ENCODE results near the gene FAM174A. TPM values are rescaled to one million over a fixed set of nuclear protein-coding genes. Genes with fewer than 3 reads are reported as not detected.
"Not testable (repeated sequence)": the region's sequence is repeated elsewhere in the genome, so short reads cannot be mapped to it uniquely, and the experiment has no call there.

Gene FAM174A
- polyA plus RNA-seq, 4 donors: 18.3 to 29.4 (median 23.3) TPM

GRCh38 chr5:100574716-100575115, 39.5 kb downstream of the FAM174A start:
- DNase-seq (ENCODE audit: low read depth in 4 of 4, low spot score in 3 of 4): no peak

DNA sequence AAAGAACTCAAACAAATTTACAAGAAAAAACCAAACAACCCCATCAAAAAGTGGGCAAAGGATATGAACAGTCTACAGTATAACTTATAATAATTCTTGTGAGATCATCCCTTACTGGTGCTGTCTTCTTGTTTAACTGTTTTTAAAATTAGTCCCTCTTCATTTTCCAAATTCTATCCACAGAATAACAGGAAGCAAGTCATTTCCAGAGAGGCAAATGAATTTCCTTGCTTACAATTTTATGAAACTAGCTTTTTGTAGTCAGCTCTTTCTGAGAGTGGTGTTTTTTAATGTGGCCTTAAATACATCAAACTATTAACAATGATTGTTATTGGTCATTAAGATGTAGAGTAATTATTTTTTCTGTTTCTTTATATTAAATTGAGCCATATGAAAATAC, 40.6 kb downstream of the FAM174A start:
- no peak for DNase-seq (ENCODE audit: low read depth in 4 of 4, low spot score in 3 of 4)

GRCh38 chr5:100576217-100576751, 41.1 kb downstream of the FAM174A start:
- DNase-seq (ENCODE audit: low read depth in 4 of 4, low spot score in 3 of 4): no peak

DNA sequence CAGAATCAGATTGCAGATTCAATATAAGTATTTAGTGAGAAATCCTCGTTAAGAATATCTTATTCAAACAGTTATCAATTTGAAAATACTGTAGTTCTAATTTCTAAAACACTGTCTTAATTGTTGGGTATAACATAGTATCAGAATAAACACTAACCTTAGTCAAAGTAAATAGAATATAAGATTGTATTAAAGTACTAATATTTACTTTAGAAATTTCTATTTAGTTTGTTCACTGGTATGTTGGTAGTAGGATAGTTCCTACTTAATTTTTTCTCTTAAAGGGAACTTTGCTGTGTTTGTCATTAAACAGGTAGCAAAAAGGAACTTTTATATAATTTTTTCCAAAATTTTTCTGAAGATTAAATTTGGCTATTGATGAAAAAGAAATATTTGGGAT, 42.3 kb downstream of the FAM174A start:
- no peak for DNase-seq (ENCODE audit: low read depth in 4 of 4, low spot score in 3 of 4)

GRCh38 chr5:100584069-100584468, 48.9 kb downstream of the FAM174A start:
- no peak for DNase-seq (ENCODE audit: low read depth in 4 of 4, low spot score in 3 of 4)

DNA sequence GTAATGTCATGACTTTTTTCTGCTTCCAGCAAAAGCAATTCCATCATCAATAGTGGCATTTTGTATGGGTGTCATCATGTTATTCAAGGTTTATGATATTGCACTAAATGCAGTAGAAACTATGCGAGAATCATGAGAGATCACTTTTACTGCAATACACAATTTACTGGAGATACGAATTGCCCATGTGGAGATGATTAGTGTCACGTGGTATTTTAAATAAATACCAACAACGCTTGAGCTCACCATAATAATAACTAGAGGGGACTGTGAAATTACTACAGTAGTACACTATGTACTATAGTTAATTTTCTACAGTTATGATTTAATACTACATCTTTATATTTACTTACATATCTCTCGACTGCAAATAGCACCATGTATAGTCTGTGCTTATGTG, 49.7 kb downstream of the FAM174A start:
- DNase-seq (ENCODE audit: low read depth in 4 of 4, low spot score in 3 of 4): no peak

DNA sequence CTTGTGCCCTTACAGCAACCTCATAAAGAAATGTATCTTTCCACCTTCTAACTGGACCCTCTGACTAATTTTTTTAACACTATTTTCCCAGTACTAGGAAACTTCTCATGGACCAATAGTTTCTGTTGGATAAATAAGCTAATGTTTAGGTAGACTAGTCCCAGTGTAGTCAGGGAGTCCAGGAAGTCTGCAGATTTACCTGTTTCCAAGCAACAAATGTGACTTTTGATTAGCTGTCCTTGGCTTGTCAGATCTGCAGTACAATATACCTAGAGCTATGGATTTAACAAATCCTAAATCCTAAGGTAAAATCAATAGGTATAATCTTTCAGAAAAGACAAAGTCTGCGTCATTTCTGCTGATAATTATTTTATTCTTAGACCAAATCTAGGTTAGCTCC, 55.7 kb downstream of the FAM174A start:
- no peak for DNase-seq (ENCODE audit: low read depth in 4 of 4, low spot score in 3 of 4)

GRCh38 chr5:100595152-100595811, 60.1 kb downstream of the FAM174A start:
- DNase-seq (ENCODE audit: low read depth in 4 of 4, low spot score in 3 of 4): no peak

DNA sequence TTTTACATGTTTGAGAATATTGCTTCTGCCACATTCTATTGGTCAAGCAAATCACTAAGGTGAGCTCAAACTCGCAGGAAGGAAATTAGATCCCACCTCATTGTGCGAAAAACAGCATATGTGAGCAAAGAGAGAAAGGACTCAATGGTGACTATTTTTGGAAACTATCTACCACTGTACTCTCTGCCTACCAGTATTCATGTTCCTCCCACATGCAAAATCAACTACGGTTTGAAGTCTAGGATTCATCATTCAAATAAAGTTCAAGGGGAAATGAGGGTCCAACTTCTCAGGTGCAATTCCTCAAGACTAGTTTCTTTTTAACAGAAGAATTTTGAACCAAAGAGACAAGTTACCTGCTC, 60.6 kb downstream of the FAM174A start:
- no peak for DNase-seq (ENCODE audit: low read depth in 4 of 4, low spot score in 3 of 4)

DNA sequence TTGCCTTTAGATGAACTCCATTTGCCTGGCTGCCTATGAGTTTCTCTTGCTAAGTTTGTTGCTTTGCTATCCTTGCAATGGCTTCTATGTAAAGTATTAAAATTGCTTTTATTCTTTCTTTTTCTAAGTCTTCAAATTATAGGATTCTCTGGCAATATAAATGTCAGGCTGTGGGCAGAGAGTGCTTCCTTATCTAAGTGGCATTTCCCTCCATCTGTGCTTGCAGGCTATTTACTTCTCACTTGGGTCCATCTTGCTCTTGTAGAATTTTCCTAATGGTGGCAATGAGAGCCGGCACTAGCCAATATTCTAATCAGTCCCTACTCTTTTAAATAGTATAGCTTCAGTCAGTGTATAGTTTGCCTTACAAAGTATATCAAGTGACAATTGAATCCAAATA, 63.3 kb downstream of the FAM174A start:
- DNase-seq (ENCODE audit: low read depth in 4 of 4, low spot score in 3 of 4): no peak

- no peak for DNase-seq (ENCODE audit: low read depth in 4 of 4, low spot score in 3 of 4)
These were observed 65.3 kb downstream of the FAM174A start for GRCh38 chr5:100600298-100600994.

GRCh38 chr5:100603141-100603540, 68.0 kb downstream of the FAM174A start:
- DNase-seq (ENCODE audit: low read depth in 4 of 4, low spot score in 3 of 4): no peak

DNA sequence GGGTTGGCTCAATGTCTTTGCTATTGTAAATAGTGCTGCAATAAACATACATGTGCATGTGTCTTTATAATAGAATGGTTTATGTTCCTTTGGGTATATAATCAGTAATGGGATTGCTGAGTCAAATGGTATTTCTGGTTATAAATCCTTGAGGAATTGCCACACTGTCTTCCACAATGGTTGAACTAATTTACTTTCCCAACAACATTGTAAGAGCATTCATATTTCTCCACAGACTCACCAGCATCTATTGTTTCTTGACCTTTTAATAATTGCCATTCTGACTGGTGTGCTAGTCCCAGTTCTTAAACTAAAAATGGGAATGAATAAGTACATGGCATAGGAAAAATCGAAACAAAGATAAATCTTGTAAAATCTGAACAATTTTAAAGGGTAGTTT, 68.8 kb downstream of the FAM174A start:
- not testable (repeated sequence) for DNase-seq (ENCODE audit: low read depth in 4 of 4, low spot score in 3 of 4)

DNA sequence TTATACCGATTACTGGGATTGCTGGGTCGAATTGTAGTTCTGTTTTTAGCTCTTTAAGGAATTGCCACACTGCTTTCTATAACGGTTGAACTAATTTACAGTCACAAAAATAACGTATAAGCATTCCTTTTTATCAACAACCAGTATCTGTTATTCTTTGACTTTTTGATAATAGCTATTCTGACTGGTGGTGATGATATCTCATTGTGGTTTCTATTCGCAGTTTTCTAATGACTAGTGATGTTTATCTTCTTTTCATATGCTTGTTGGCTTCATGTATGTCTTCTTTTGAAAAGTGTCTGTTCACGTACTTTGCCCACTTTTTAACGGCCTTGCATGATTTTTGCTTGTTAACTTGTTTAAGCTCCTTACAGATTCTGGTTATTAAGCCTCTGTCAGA, 74.4 kb downstream of the FAM174A start:
- DNase-seq (ENCODE audit: low read depth in 4 of 4, low spot score in 3 of 4): no peak

- DNase-seq (ENCODE audit: low read depth in 4 of 4, low spot score in 3 of 4): no peak
These were observed 79.1 kb downstream of the FAM174A start for GRCh38 chr5:100614308-100614707.

GRCh38 chr5:100615362-100615761, 80.2 kb downstream of the FAM174A start:
- no peak for DNase-seq (ENCODE audit: low read depth in 4 of 4, low spot score in 3 of 4)

DNA sequence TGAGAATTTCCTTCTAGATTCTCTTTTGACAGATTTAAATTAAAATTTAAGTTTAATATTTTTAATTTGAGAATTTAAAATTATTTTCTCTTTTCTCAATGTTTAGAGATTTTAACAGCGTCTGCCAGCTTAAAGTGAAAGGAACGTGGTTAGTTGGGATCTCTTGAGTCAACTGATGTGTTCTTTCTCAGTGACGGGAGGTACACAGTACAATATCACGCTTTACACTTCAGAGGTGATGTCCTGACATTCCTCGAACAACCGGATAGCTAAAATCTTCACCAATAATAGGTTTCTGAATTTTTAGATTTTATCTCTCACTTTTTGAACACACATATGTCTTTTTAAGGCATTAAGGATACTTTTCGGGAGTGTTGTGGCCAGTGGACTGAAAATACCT, 81.1 kb downstream of the FAM174A start:
- no peak for DNase-seq (ENCODE audit: low read depth in 4 of 4, low spot score in 3 of 4)

- no peak for DNase-seq (ENCODE audit: low read depth in 4 of 4, low spot score in 3 of 4)
These were observed 81.8 kb downstream of the FAM174A start for GRCh38 chr5:100616981-100617380.

DNA sequence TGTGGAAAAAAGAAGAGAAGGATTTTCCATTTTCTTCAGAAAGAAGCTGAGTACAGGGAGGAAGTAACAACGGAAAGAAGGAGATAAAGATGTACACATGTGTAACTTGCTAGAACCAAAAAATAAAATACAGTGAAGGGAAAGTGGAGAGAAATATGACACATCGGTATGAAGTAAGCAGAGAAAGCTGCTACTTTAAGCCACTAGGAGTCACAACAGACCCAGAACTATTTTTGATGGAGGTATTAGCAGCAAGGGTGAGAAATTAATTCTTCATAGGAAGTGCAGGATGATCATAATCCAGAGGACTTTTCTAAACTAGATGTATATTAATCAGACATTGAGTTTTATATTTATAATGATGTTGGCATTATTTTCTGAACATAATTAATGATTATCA, 88.5 kb downstream of the FAM174A start:
- DNase-seq (ENCODE audit: low read depth in 4 of 4, low spot score in 3 of 4): no peak

- DNase-seq (ENCODE audit: low read depth in 4 of 4, low spot score in 3 of 4): no peak
These were observed 99.9 kb downstream of the FAM174A start for GRCh38 chr5:100634937-100635534.
